Spleen (tissue), 13 donors: Measurements from ENCODE around the gene SLAMF7. TPM values are rescaled to one million over a fixed set of nuclear protein-coding genes. Genes with fewer than 3 reads are reported as not detected.
"Not testable (repeated sequence)": the region's sequence is repeated elsewhere in the genome, so short reads cannot be mapped to it uniquely, and the experiment has no call there.

ENCODE experiments used
- DNase-seq: peaks from one replicate; pipeline ENCODE4 v3.0.0-alpha.2; 2020
- H3K27ac ChIP-seq, 8 donors: fragments of 200-600 bp; sonication (generic) in 7 of 8; 1 replicate in 4 of 8; 2 replicates in 4 of 8; pipeline versions ENCODE4 v1.5.0 to v1.8.0; 2016 to 2021; ENCODE audit warnings: inconsistent platforms in 4 of 8, mild to moderate bottlenecking in 4 of 8, moderate library complexity in 1 of 8
- H3K27me3 ChIP-seq, 7 donors: fragments of 200-600 bp; sonication (generic) in 6 of 7; replicated peaks in 1 of 7; 1 replicate in 4 of 7; 2 replicates in 3 of 7; pipeline versions ENCODE4 v1.5.0 to v1.8.0; 2016 to 2021; ENCODE audit warnings: inconsistent platforms in 3 of 7, mild to moderate bottlenecking in 1 of 7
- H3K36me3 ChIP-seq, 6 donors: fragments of 200-600 bp; sonication (generic) in 5 of 6; 1 replicate in 4 of 6; 2 replicates in 2 of 6; pipeline versions ENCODE4 v1.5.0 to v1.8.0; 2016 to 2021; ENCODE audit warnings: inconsistent platforms in 2 of 6
- H3K4me1 ChIP-seq, 6 donors: fragments of 200-600 bp; sonication (generic) in 5 of 6; 1 replicate in 3 of 6; 2 replicates in 3 of 6; pipeline versions ENCODE4 v1.5.0 to v1.8.0; 2016 to 2021; ENCODE audit warnings: inconsistent platforms in 3 of 6
- H3K4me3 ChIP-seq, 8 donors: fragments of 200-600 bp; sonication (generic) in 7 of 8; 1 replicate in 4 of 8; 2 replicates in 4 of 8; pipeline versions ENCODE4 v1.5.0 to v1.8.0; 2016 to 2021; ENCODE audit warnings: inconsistent platforms in 4 of 8, mild to moderate bottlenecking in 4 of 8, moderate library complexity in 2 of 8
- H3K9me3 ChIP-seq, 8 donors: fragments of 200-600 bp; sonication (generic) in 7 of 8; 1 replicate in 4 of 8; 2 replicates in 4 of 8; pipeline versions ENCODE4 v1.5.0 to v1.8.0; 2016 to 2021; ENCODE audit warnings: inconsistent platforms in 4 of 8
- CTCF ChIP-seq, 11 experiments: fragments of 200-600 bp in 7 of 11; fragments of 450-650 bp in 4 of 11; sonication (generic) in 4 of 11; IDR thresholded peaks in 8 of 11; conservative IDR thresholded peaks in 3 of 11; 1 replicate in 7 of 11; 2 replicates in 4 of 11; pipeline versions ENCODE4 v1.4.0 to v1.8.0; 2016 to 2021; ENCODE audit warnings: antibody characterized with exemption in 11 of 11, inconsistent platforms in 4 of 11, mild to moderate bottlenecking in 1 of 11
- POLR2A ChIP-seq, 3 donors: fragments of 450-650 bp; IDR thresholded peaks; one replicate each; pipeline ENCODE4 v1.5.1; 2017; ENCODE audit warnings: antibody characterized with exemption in 3 of 3, mild to moderate bottlenecking in 1 of 3
- POLR2AphosphoS5 ChIP-seq, 3 donors: sonication (generic); formaldehyde crosslinking; IDR thresholded peaks; one replicate each; pipeline ENCODE4 v1.5.1; 2017; ENCODE audit warnings: antibody characterized with exemption in 3 of 3
- WGBS, 5 donors: extraction: QIAGEN DNeasy Blood & Tissue Kit in 3 of 5; methylation state at CpG; one replicate each; pipeline versions ENCODE4 v1.1.5 to v1.1.7; 2013 to 2018; 5-methylcytosine and 5-hydroxymethylcytosine counted together
- intact Hi-C: fragments of 100-400 bp; cut with DNase I; formaldehyde crosslinking; loops from one replicate; pipeline ENCODE4 v1.15.0; 2023; ENCODE audit warnings: low total_unique reads
- long read RNA-seq, 2 donors: transcript quantifications; one replicate each; lab custom pipeline, GENCODE V29; 2026
- polyA plus RNA-seq, 3 donors: library from polyadenylated mRNA; stranded (reverse); fragments of 200-250 nt; gene quantifications; one replicate each; pipeline ENCODE4 v1.2.1, GENCODE V29; 2013
- total RNA-seq, 7 donors: library from RNA; depleted of rRNA in 3 of 7; stranded (reverse); fragments of >200 nt in 3 of 7; fragmentation: NEBNext Ultra II Directional in 4 of 7; extraction: Animal tissue kit (Norgen Biotek cat#: 25700) in 4 of 7; gene quantifications; one replicate each; pipeline versions ENCODE4 v1.1.0 to v1.2.1, GENCODE V29; 2016 to 2021
- donor health status: healthy with polysubstance abuse.
- donor health status: DM: no; HTN: no; CAD: no; lungs with moderate emphysema.
- donor health status: DM: no; HTN: no; CAD: no.
- donor health status: Bipolar disorder and iron deficiency.
- donor health status: healthy.
- donor health status: DM: no; HTN: no; CAD: no.
- donor health status: DM: yes; HTN: yes; CAD: no.

The SLAMF7 gene
- total RNA-seq (100 to 1,000 TPM in 1 of 7 donors, 10 to 100 TPM in 6; 28.9 to 134 (median 63.5) TPM), polyA plus RNA-seq (10 to 100 TPM; 12.5 to 21.4 (median 13.3) TPM)
- long read RNA-seq, donor 1, partial matches to known transcripts = 0 of 1 reads
- long read RNA-seq, donor 1, other reads (novel, unspliced or antisense) = 0 of 1 reads
- long read RNA-seq, donor 2, partial matches to known transcripts = 0 of 2 reads
- long read RNA-seq, donor 2, other reads (novel, unspliced or antisense) = 0 of 2 reads

GRCh38 chr1:160739098-160739511, at the start of gene SLAMF7:
TSS of gene SLAMF7 (plus strand) at chr1:160739247. CDS start at chr1:160739302, 55 bp downstream.
- Histone ChIP-seq H3K36me3 (no peaks in the 10 kb centered on the region), H3K9me3 (peaks cover 0 to 26% (median 21%) of the 10 kb centered on the region in 8 donors), H3K4me1 (peaks cover 0 to 65% (median 33%) of the 10 kb centered on the region in 6 donors), H3K4me3 (peak within 1 kb of the TSS in 7 of 8 donors; percentile 20 to 64 (median 32)), H3K27ac (peak within 1 kb of the TSS in 7 of 8 donors; percentile 53 to 84 (median 71)), H3K27me3 (no peaks in the 10 kb centered on the region)
- DNase-seq = no peak
- TF ChIP-seq POLR2AphosphoS5 (IDR thresholded peaks at IDR 0.05) (peak in 1 of 3 donors; percentile 84), CTCF (IDR thresholded peaks at IDR 0.05 in 8 of 11, conservative IDR thresholded peaks at IDR 0.05 in 3 of 11) (no peak)
- 48 to 62% (median 57%) methylated on average over 5 of the region's 5 CpGs for WGBS, 5 donors
- intact Hi-C loops = no loop called here

- peaks cover 5 to 78% (median 27%) of the 10 kb centered on the region in 6 donors for H3K4me1 ChIP-seq
- intact Hi-C loops, H3K27me3 ChIP-seq, H3K4me3 ChIP-seq, DNase-seq, H3K9me3 ChIP-seq: not testable (repeated sequence)
- H3K36me3 ChIP-seq = peaks cover 0 to 23% (median 3%) of the 10 kb centered on the region in 6 donors
- peak overlapping the region in 1 of 8 donors; percentile 9 for H3K27ac ChIP-seq
- peak in 5 of 11 experiments; percentile 24 to 39 (median 31) for TF ChIP-seq CTCF (IDR thresholded peaks at IDR 0.05 in 8 of 11, conservative IDR thresholded peaks at IDR 0.05 in 3 of 11)
- WGBS, 5 donors = 76 to 87% (median 83%) methylated on average over 10 of the region's 10 CpGs
Observed at GRCh38 chr1:160692390-160692789, 46.7 kb upstream of the SLAMF7 start.

GRCh38 chr1:160702100-160702499, 36.9 kb upstream of the SLAMF7 start:
- H3K9me3 ChIP-seq = no peaks in the 10 kb centered on the region
- intact Hi-C loops = no loop called here
- H3K27ac ChIP-seq = peak overlapping the region in 3 of 8 donors; percentile 32 to 95 (median 92)
- no peak for DNase-seq
- no peak overlapping the region for H3K4me3 ChIP-seq
- peaks cover 0 to 29% (median 0%) of the 10 kb centered on the region in 6 donors for H3K36me3 ChIP-seq
- H3K4me1 ChIP-seq = peaks cover 43 to 82% (median 68%) of the 10 kb centered on the region in 6 donors
- H3K27me3 ChIP-seq = no peaks in the 10 kb centered on the region
- WGBS, 5 donors = 70 to 83% (median 78%) methylated on average over 5 of the region's 5 CpGs
- TF ChIP-seq POLR2AphosphoS5 (IDR thresholded peaks at IDR 0.05) (no peak), CTCF (IDR thresholded peaks at IDR 0.05 in 8 of 11, conservative IDR thresholded peaks at IDR 0.05 in 3 of 11) (no peak), POLR2A (IDR thresholded peaks at IDR 0.05) (no peak)

- DNase-seq = peak; percentile 85
- Histone ChIP-seq H3K4me1 (peaks cover 43 to 95% (median 88%) of the 10 kb centered on the region in 6 donors), H3K27ac (peak overlapping the region; percentile 19 to 95 (median 90)), H3K36me3 (peaks cover 0 to 29% (median 0%) of the 10 kb centered on the region in 6 donors), H3K27me3 (no peaks in the 10 kb centered on the region), H3K4me3 (peak overlapping the region in 2 of 8 donors; percentile 4 to 77), H3K9me3 (no peaks in the 10 kb centered on the region)
- WGBS, 5 donors = 30 to 56% (median 43%) methylated on average over 4 of the region's 4 CpGs
- intact Hi-C loops = no loop called here
- TF ChIP-seq POLR2A (IDR thresholded peaks at IDR 0.05) = peak in 1 of 3 donors; percentile 35
- TF ChIP-seq POLR2AphosphoS5 (IDR thresholded peaks at IDR 0.05) = peak in 1 of 3 donors; percentile 83
- no peak for TF ChIP-seq CTCF (IDR thresholded peaks at IDR 0.05 in 8 of 11, conservative IDR thresholded peaks at IDR 0.05 in 3 of 11)
Observed at GRCh38 chr1:160704250-160704649, 34.8 kb upstream of the SLAMF7 start.
